HG02884 (cell line): ENCODE data around the gene FFAR3.

ENCODE experiments used
- ATAC-seq: cut with Tn5 transposase; IDR thresholded peaks from one replicate; pipeline ENCODE4 v1.9.1; 2021; ENCODE audit warnings: mild to moderate bottlenecking, moderate library complexity; ENCODE audit not compliant: unreplicated experiment

The FFAR3 gene

GRCh38 chr19:35329323-35329722 is 28.9 kb upstream of the FFAR3 start:
- ATAC-seq, result no peak

- peak; percentile 45 for ATAC-seq
Measured at GRCh38 chr19:35330475-35330874, 27.8 kb upstream of the FFAR3 start.

GRCh38 chr19:35331551-35332214 is 26.6 kb upstream of the FFAR3 start:
- ATAC-seq, result no peak

- ATAC-seq, result no peak
Measured at GRCh38 chr19:35332817-35333216, 25.4 kb upstream of the FFAR3 start.

- no peak for ATAC-seq
Measured at GRCh38 chr19:35334144-35334753, 24.0 kb upstream of the FFAR3 start.

GRCh38 chr19:35336166-35336955 is 21.9 kb upstream of the FFAR3 start:
- no peak for ATAC-seq

GRCh38 chr19:35337097-35337983 is 20.9 kb upstream of the FFAR3 start:
- ATAC-seq, result no peak

- no peak for ATAC-seq
Measured at GRCh38 chr19:35337984-35338296, 20.3 kb upstream of the FFAR3 start.

- ATAC-seq, result no peak
Measured at GRCh38 chr19:35340431-35340830, 17.8 kb upstream of the FFAR3 start.

- ATAC-seq, result no peak
Measured at GRCh38 chr19:35341006-35341405, 17.3 kb upstream of the FFAR3 start.

- no peak for ATAC-seq
Measured at GRCh38 chr19:35341565-35342225, 16.6 kb upstream of the FFAR3 start.

- no peak for ATAC-seq
Measured at GRCh38 chr19:35342430-35342829, 15.8 kb upstream of the FFAR3 start.

GRCh38 chr19:35344511-35345031 is 13.7 kb upstream of the FFAR3 start:
- no peak for ATAC-seq

GRCh38 chr19:35345671-35346111 is 12.6 kb upstream of the FFAR3 start:
- no peak for ATAC-seq

GRCh38 chr19:35346193-35347052 is 11.8 kb upstream of the FFAR3 start:
- ATAC-seq, result no peak

- ATAC-seq, result peak; percentile 51
Measured at GRCh38 chr19:35347171-35347929, 10.9 kb upstream of the FFAR3 start, which contains the start of gene FFAR1. TSS of gene FFAR1 (plus strand) at chr19:35347902. CDS start at chr19:35351552, 3,650 bp downstream.

- ATAC-seq, result no peak
Measured at GRCh38 chr19:35347930-35348298, 10.3 kb upstream of the FFAR3 start.

- ATAC-seq, result no peak
Measured at GRCh38 chr19:35348911-35349611, 9.2 kb upstream of the FFAR3 start.
